GM12878 (cell line): Measurements from ENCODE around the gene PCF11. TPM values are rescaled to one million over a fixed set of nuclear protein-coding genes. Genes with fewer than 3 reads are reported as not detected.

ENCODE experiments used
- ATAC-seq: fragments of 200-7000 bp; cut with Tn5 transposase; 3 replicates; pipeline ENCODE4 v1.9.1; 2020; ENCODE audit warnings: mild to moderate bottlenecking, moderate library complexity
- BruUV-seq: library from RNA; stranded (reverse); fragments of 400-500 nt; replicated peaks from 2 replicates; lab custom pipeline; 2021; lab: Mats Ljungman, UMichigan
- CTCF ChIA-PET: fragments of 300-600 bp; sonication (Branson Sonifier 250); formaldehyde crosslinking; extraction: SDS; loops from one replicate; lab custom pipeline; 2021; ENCODE audit warnings: inconsistent platforms; lab: Yijun Ruan, JAX
- POLR2A ChIA-PET: fragments of 350-600 bp; formaldehyde crosslinking; extraction: SDS; loops from one replicate; lab custom pipeline; 2021; ENCODE audit warnings: inconsistent platforms; lab: Charles Lee
- RAD21 ChIA-PET: fragments of 300-600 bp; sonication (Branson Sonifier 250); formaldehyde crosslinking; loops from one replicate; lab custom pipeline; 2023; ENCODE audit warnings: antibody characterized with exemption; ENCODE audit not compliant: unreplicated experiment; lab: Charles Lee
- SMC1A ChIA-PET: fragments of 300-600 bp; sonication (Branson Sonifier 250); formaldehyde crosslinking; loops from one replicate; lab custom pipeline; 2023; ENCODE audit not compliant: unreplicated experiment, uncharacterized antibody; lab: Charles Lee
- DNase-seq: peaks from one replicate; pipeline ENCODE4 v3.0.0-alpha.2; 2011; ENCODE audit warnings: low read depth, low spot score
- FAIRE-seq: peaks from 3 replicates; lab custom pipeline; 2011; peaks lifted over from hg19 to GRCh38; lab: Jason Lieb, UNC
- H2AFZ ChIP-seq: 2 replicates; pipeline ENCODE4 v1.6.0; 2011; ENCODE audit warnings: low read depth, low read length, control low read depth; ENCODE audit not compliant: control insufficient read depth
- H3K27ac ChIP-seq: 2 replicates; pipeline ENCODE4 v1.5.1; 2011; ENCODE audit warnings: control low read depth; ENCODE audit not compliant: control insufficient read depth, insufficient read depth
- H3K27me3 ChIP-seq, 2 experiments: replicated peaks in 1 of 2; 2 replicates each; pipeline versions ENCODE4 v1.6.0 to v1.6.1; 2011; ENCODE audit warnings: low read length in 1 of 2; ENCODE audit not compliant: control insufficient read depth in 2 of 2, insufficient read depth in 2 of 2
- H3K36me3 ChIP-seq, 2 experiments: 2 replicates each; pipeline ENCODE4 v1.5.1; 2011; ENCODE audit warnings: low read length in 1 of 2; ENCODE audit not compliant: control insufficient read depth in 2 of 2, insufficient read depth in 2 of 2
- H3K4me1 ChIP-seq: 2 replicates; pipeline ENCODE4 v1.6.1; 2011; ENCODE audit warnings: mild to moderate bottlenecking, low read length, moderate library complexity, mixed read lengths; ENCODE audit not compliant: control insufficient read depth, insufficient read depth
- H3K4me2 ChIP-seq: 2 replicates; pipeline ENCODE4 v1.6.0; 2011; ENCODE audit warnings: control low read depth; ENCODE audit not compliant: control insufficient read depth, insufficient read depth
- H3K4me3 ChIP-seq: fragments of 200-600 bp; sonication (generic); 2 replicates; pipeline ENCODE4 v1.5.1; 2016
- H3K79me2 ChIP-seq: 2 replicates; pipeline ENCODE4 v1.6.0; 2011; ENCODE audit warnings: low read length; ENCODE audit not compliant: control insufficient read depth, insufficient read depth
- H3K9ac ChIP-seq: 2 replicates; pipeline ENCODE4 v1.8.0; 2011; ENCODE audit warnings: low read length, control low read depth, mixed read lengths; ENCODE audit not compliant: control insufficient read depth, insufficient read depth
- H3K9me3 ChIP-seq: replicated peaks from 3 replicates; pipeline ENCODE4 v1.5.1; 2011; ENCODE audit warnings: mild to moderate bottlenecking, low read length; ENCODE audit not compliant: control insufficient read depth, insufficient read depth
- H4K20me1 ChIP-seq: 2 replicates; pipeline ENCODE4 v1.6.0; 2011; ENCODE audit not compliant: control insufficient read depth, insufficient read depth
- ATF2 ChIP-seq: IDR thresholded peaks from 2 replicates; pipeline ENCODE4 v1.6.1; 2012; ENCODE audit warnings: low read length, inconsistent platforms
- ATF3 ChIP-seq: IDR thresholded peaks from 2 replicates; pipeline ENCODE4 v1.6.1; 2011; ENCODE audit warnings: low read depth, mild to moderate bottlenecking, low read length, moderate library complexity, borderline replicate concordance; ENCODE audit errors: extremely low read depth
- BCLAF1 ChIP-seq: fragments of 450-650 bp; IDR thresholded peaks from 2 replicates; pipeline ENCODE4 v1.6.1; 2017; ENCODE audit warnings: antibody characterized with exemption, mild to moderate bottlenecking, moderate library complexity
- CEBPB ChIP-seq, 2 experiments: fragments of 150-350 bp in 1 of 2; IDR thresholded peaks; 2 replicates each; pipeline ENCODE4 v1.6.1; 2012 to 2014; ENCODE audit warnings: low read depth in 2 of 2, low read length in 2 of 2, borderline replicate concordance in 1 of 2, inconsistent platforms in 1 of 2
- CEBPZ ChIP-seq: fragments of 150-350 bp; IDR thresholded peaks from 2 replicates; pipeline ENCODE4 v1.6.1; 2016; ENCODE audit warnings: low read depth, low read length
- HDAC2 ChIP-seq: fragments of 200-600 bp; sonication (generic); IDR thresholded peaks from 2 replicates; pipeline ENCODE4 v1.6.1; 2017
- HDAC6 ChIP-seq: fragments of 200-600 bp; sonication (generic); IDR thresholded peaks from one replicate; pipeline ENCODE4 v1.8.0; 2017; ENCODE audit warnings: antibody characterized with exemption; ENCODE audit not compliant: unreplicated experiment
- MAX ChIP-seq: IDR thresholded peaks from 2 replicates; pipeline ENCODE4 v1.6.1; 2012; ENCODE audit warnings: low read depth, low read length, improper control_type of control experiment
- MLLT1 ChIP-seq: fragments of 450-650 bp; IDR thresholded peaks from 2 replicates; pipeline ENCODE4 v1.6.1; 2016; ENCODE audit warnings: mild to moderate bottlenecking
- PML ChIP-seq: IDR thresholded peaks from 2 replicates; pipeline ENCODE4 v1.6.1; 2012; ENCODE audit warnings: low read length, inconsistent platforms
- RAD51 ChIP-seq: fragments of 450-650 bp; IDR thresholded peaks from 2 replicates; pipeline ENCODE4 v1.6.1; 2016; ENCODE audit warnings: moderate library complexity, mild to moderate bottlenecking, inconsistent platforms
- SMAD1 ChIP-seq: fragments of 450-650 bp; IDR thresholded peaks from 2 replicates; pipeline ENCODE4 v1.6.1; 2018; ENCODE audit warnings: mild to moderate bottlenecking, low read depth; ENCODE audit not compliant: partially characterized antibody
- WGBS: methylation state at CpG from one replicate; pipeline ENCODE4 v1.1.6; 2016; ENCODE audit warnings: low lambda C conversion rate; ENCODE audit not compliant: insufficient replicate concordance, insufficient coverage; ENCODE audit errors: missing lambda C conversion rate; 5-methylcytosine and 5-hydroxymethylcytosine counted together
- in situ Hi-C: fragments of 300-500 bp; cut with MboI; formaldehyde crosslinking; loops from 9 replicates; pipeline ENCODE4 v1.14.3; 2018; ENCODE audit warnings: mixed read lengths
- intact Hi-C: fragments of 100-400 bp; cut with micrococcal nuclease; formaldehyde crosslinking; loops from one replicate; pipeline ENCODE4 v1.14.2; 2022; ENCODE audit not compliant: unreplicated experiment
- polyA plus RNA-seq, 11 experiments: library from polyadenylated mRNA; depleted of rRNA in 4 of 11; unstranded in 6 of 11; stranded (reverse) in 5 of 11; fragments of >200 nt; fragmentation: Nextera tagmentation in 4 of 11; fragmentation: Illumina TruSeq in 1 of 11; extraction: Ambion mirVana in 4 of 11; extraction: Trizol in 1 of 11; gene quantifications; 1 replicate in 1 of 11; 2 replicates in 10 of 11; pipeline versions ENCODE4 v1.2.1 to v1.2.3, GENCODE V29; 2011 to 2016; ENCODE audit warnings: inconsistent platforms in 2 of 11, missing spikeins in 2 of 11, low read depth in 1 of 11
- total RNA-seq, 4 experiments: library from RNA; depleted of rRNA in 3 of 4; stranded (reverse); fragments of >200 nt in 3 of 4; fragmentation: Illumina TruSeq in 1 of 4; extraction: Trizol in 1 of 4; gene quantifications; 2 replicates each; pipeline versions ENCODE4 v1.2.1 to v1.2.3, GENCODE V29; 2013 to 2021

PCF11 gene
- total and polyA plus RNA-seq, 10 of the 15 experiments (the other 5 are each of a cell fraction or from before 2014, with no cell fraction given): 9.2 to 90.4 (median 48.0) TPM

- Histone ChIP-seq H3K4me2 (no peak overlapping the region), H3K79me2 (no peaks in the 10 kb centered on the region), H3K9ac (no peak overlapping the region), H3K9me3 (no peaks in the 10 kb centered on the region), H3K36me3 (no peaks in the 10 kb centered on the region), H4K20me1 (no peaks in the 10 kb centered on the region), H2AFZ (no peak overlapping the region), H3K27ac (no peak overlapping the region), H3K4me3 (no peak overlapping the region), H3K27me3 (no peaks in the 10 kb centered on the region), H3K4me1 (no peaks in the 10 kb centered on the region)
- ChIA-PET RAD21 (interaction anchor here (1.0 kb wide), 1 partner anchor 18 kb away, joined by 3 read pairs; no protein-coding TSS in a partner anchor), SMC1A (interaction anchor here (0.7 to 2.3 kb wide), 5 partner anchors 11 to 49 kb away, joined by 3 to 9 read pairs (median 3); no protein-coding TSS in a partner anchor), CTCF (interaction anchor here (0.6 to 1.5 kb wide), 2 partner anchors 256 to 333 kb away, joined by 4 read pairs; no protein-coding TSS in a partner anchor), POLR2A (interaction anchor here (0.5 to 0.6 kb wide), 2 partner anchors 14 to 65 kb away, joined by 4 to 5 read pairs; no protein-coding TSS in a partner anchor)
- DNase-seq (no peak), FAIRE-seq (no peak), ATAC-seq (no peak)
- in situ Hi-C loops (no loop called here), intact Hi-C loops (no loop called here)
- WGBS: 92% methylated on average over 1 of the region's 1 CpG
- no TSS peak for BruUV-seq
- TF ChIP-seq CEBPB (IDR thresholded peaks at IDR 0.05; ENCODE audit: borderline replicate concordance in 1 of 2, low read depth in 2 of 2, low read length in 2 of 2): no peak
- TF ChIP-seq CEBPZ: no peak
- TF ChIP-seq PML: no peak
- no peak for TF ChIP-seq BCLAF1
- TF ChIP-seq SMAD1: no peak
- TF ChIP-seq HDAC2: no peak
- no peak for TF ChIP-seq MAX
- no peak for TF ChIP-seq MLLT1
- no peak for TF ChIP-seq ATF2
- TF ChIP-seq ATF3: no peak
- no peak for TF ChIP-seq RAD51
- no peak for TF ChIP-seq HDAC6
Measured at GRCh38 chr11:83200035-83200434, 43.1 kb downstream of the PCF11 start.
